Uterus (tissue), 4 donors: Measurements from ENCODE around the gene BNC1. TPM values are rescaled to one million over a fixed set of nuclear protein-coding genes. Genes with fewer than 3 reads are reported as not detected.

Experiments
- DNase-seq, 2 donors: peaks; one replicate each; pipeline ENCODE4 v3.0.0-alpha.2; 2019 to 2020
- H3K27ac ChIP-seq, 2 donors: fragments of 200-600 bp; sonication (generic); 1 replicate in 1 of 2; 2 replicates in 1 of 2; pipeline ENCODE4 v1.5.1; 2016 to 2018
- H3K27me3 ChIP-seq, 2 donors: fragments of 200-600 bp; sonication (generic); one replicate each; pipeline ENCODE4 v1.5.1; 2018 to 2019; ENCODE audit warnings: control low read depth in 1 of 2
- H3K36me3 ChIP-seq, 2 donors: fragments of 200-600 bp; sonication (generic); one replicate each; pipeline ENCODE4 v1.5.1; 2019; ENCODE audit warnings: control low read depth in 1 of 2
- H3K4me1 ChIP-seq, 2 donors: fragments of 200-600 bp; sonication (generic); one replicate each; pipeline ENCODE4 v1.5.1; 2018 to 2019; ENCODE audit warnings: control low read depth in 1 of 2
- H3K4me3 ChIP-seq, 2 donors: fragments of 200-600 bp; sonication (generic); 1 replicate in 1 of 2; 2 replicates in 1 of 2; pipeline ENCODE4 v1.5.1; 2018 to 2019; ENCODE audit warnings: mild to moderate bottlenecking in 1 of 2
- H3K9me3 ChIP-seq, 2 donors: fragments of 200-600 bp; sonication (generic); one replicate each; pipeline ENCODE4 v1.5.1; 2019; ENCODE audit warnings: control low read depth in 1 of 2
- POLR2A ChIP-seq, 2 donors: fragments of 450-650 bp; IDR thresholded peaks; one replicate each; pipeline ENCODE4 v1.6.1; 2016; ENCODE audit warnings: antibody characterized with exemption in 2 of 2, mild to moderate bottlenecking in 1 of 2, moderate library complexity in 1 of 2
- intact Hi-C: fragments of 100-400 bp; cut with DNase I; formaldehyde crosslinking; loops from one replicate; pipeline ENCODE4 v1.15.1; 2023; ENCODE audit warnings: low total_unique reads
- total RNA-seq, 4 donors: library from RNA; depleted of rRNA in 3 of 4; stranded (reverse); fragments of >200 nt in 3 of 4; gene quantifications; one replicate each; pipeline versions ENCODE4 v1.1.0 to v1.2.4, GENCODE V29; 2014 to 2023
- TF ChIP-seq, protein P1 (sequence below), 4 experiments: fragments of 200-600 bp in 2 of 4; fragments of 450-650 bp in 2 of 4; sonication (generic) in 2 of 4; IDR thresholded peaks; one replicate each; pipeline ENCODE4 v1.5.1; 2016 to 2019; ENCODE audit warnings: antibody characterized with exemption in 4 of 4, mild to moderate bottlenecking in 2 of 4, moderate library complexity in 1 of 4
- donor health status: DM: yes; HTN: yes; CAD: no.

BNC1 gene
- total RNA-seq, 4 donors from 2014 or later: 0.49 to 2.1 (median 0.59) TPM; not detected in 1

DNA sequence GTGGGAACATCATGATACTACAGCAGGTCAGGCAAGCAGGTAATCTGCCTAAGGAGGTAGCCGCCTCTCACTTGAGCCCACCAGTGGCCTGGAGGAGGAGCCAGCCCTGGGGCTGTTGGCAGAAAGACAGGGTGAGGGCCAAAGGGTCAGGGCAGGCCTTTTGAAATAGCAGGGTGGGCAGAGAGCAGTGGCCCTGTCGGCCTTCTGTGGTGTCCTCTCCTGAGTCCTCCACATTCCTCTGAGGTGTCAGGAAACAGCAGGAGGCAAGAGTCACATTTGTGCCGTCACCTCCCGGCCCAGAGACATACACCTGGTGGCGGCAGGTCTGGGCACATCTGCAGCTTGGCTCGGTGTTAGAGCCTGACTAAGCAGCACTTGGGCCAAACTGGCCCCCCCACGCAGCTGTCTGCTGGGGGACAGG, 3.9 kb upstream of the BNC1 start:
- Histone ChIP-seq H3K27ac (no peak overlapping the region), H3K4me1 (peaks cover 0 to 10% of the 10 kb centered on the region in 2 donors), H3K9me3 (no peaks in the 10 kb centered on the region), H3K36me3 (no peaks in the 10 kb centered on the region), H3K4me3 (no peak overlapping the region), H3K27me3 (peaks cover 5 to 7% of the 10 kb centered on the region in 2 donors)
- intact Hi-C loops: no loop called here
- TF ChIP-seq, protein P1, sequence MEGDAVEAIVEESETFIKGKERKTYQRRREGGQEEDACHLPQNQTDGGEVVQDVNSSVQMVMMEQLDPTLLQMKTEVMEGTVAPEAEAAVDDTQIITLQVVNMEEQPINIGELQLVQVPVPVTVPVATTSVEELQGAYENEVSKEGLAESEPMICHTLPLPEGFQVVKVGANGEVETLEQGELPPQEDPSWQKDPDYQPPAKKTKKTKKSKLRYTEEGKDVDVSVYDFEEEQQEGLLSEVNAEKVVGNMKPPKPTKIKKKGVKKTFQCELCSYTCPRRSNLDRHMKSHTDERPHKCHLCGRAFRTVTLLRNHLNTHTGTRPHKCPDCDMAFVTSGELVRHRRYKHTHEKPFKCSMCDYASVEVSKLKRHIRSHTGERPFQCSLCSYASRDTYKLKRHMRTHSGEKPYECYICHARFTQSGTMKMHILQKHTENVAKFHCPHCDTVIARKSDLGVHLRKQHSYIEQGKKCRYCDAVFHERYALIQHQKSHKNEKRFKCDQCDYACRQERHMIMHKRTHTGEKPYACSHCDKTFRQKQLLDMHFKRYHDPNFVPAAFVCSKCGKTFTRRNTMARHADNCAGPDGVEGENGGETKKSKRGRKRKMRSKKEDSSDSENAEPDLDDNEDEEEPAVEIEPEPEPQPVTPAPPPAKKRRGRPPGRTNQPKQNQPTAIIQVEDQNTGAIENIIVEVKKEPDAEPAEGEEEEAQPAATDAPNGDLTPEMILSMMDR (IDR thresholded peaks at IDR 0.05): no peak
- no peak for TF ChIP-seq POLR2A (IDR thresholded peaks at IDR 0.05)
- DNase-seq: no peak

GRCh38 chr15:83287541-83288027, 3.1 kb upstream of the BNC1 start:
- DNase-seq: no peak
- TF ChIP-seq, protein P1 (IDR thresholded peaks at IDR 0.05): no peak
- TF ChIP-seq POLR2A (IDR thresholded peaks at IDR 0.05): no peak
- intact Hi-C loops: no loop called here
- H3K4me3 ChIP-seq: no peak overlapping the region
- H3K27ac ChIP-seq: no peak overlapping the region
- H3K36me3 ChIP-seq: no peaks in the 10 kb centered on the region
- peaks cover 0 to 10% of the 10 kb centered on the region in 2 donors for H3K4me1 ChIP-seq
- H3K27me3 ChIP-seq: peaks cover 10 to 12% of the 10 kb centered on the region in 2 donors
- no peaks in the 10 kb centered on the region for H3K9me3 ChIP-seq

DNA sequence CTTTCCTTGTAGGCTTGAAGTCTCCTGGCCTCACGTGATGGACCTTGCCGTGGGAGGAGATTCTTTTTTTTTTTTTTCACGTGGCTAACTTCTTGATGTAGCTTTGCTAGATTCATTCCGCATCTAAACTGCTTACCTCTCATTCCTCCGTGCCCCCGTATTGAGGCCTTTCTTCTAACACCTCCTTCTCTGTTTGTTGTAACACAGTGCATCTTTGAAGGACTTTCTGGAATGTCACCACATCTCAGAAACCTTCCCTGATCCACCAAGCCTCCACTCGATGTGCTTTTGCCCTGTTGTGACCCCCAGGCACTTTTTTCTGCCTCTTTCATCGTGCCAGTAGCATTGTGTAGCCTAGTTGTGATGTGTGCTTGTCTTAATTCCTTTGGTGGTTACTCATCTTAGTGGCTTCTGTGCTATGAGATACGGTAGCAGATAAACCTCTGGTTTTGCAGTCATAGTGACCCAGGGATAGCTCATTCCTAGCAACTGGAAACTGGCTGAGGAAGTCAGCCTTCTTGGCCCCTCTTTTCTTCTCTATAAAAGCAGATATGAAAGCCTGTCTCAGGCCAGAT, 1.6 kb upstream of the BNC1 start:
- DNase-seq: no peak
- H3K27me3 ChIP-seq: peaks cover 10 to 27% of the 10 kb centered on the region in 2 donors
- no peaks in the 10 kb centered on the region for H3K9me3 ChIP-seq
- intact Hi-C loops: no loop called here
- TF ChIP-seq POLR2A (IDR thresholded peaks at IDR 0.05): no peak
- TF ChIP-seq, protein P1 (IDR thresholded peaks at IDR 0.05): no peak
- H3K4me1 ChIP-seq: peaks cover 0 to 10% of the 10 kb centered on the region in 2 donors
- H3K4me3 ChIP-seq: no peak overlapping the region
- H3K36me3 ChIP-seq: no peaks in the 10 kb centered on the region
- H3K27ac ChIP-seq: no peak overlapping the region

GRCh38 chr15:83285284-83285978, 967 bp upstream of the BNC1 start:
- H3K27me3 ChIP-seq: peaks cover 10 to 34% of the 10 kb centered on the region in 2 donors
- no peak for TF ChIP-seq POLR2A (IDR thresholded peaks at IDR 0.05)
- peaks cover 0 to 10% of the 10 kb centered on the region in 2 donors for H3K4me1 ChIP-seq
- no peak overlapping the region for H3K27ac ChIP-seq
- no peaks in the 10 kb centered on the region for H3K9me3 ChIP-seq
- intact Hi-C loops: no loop called here
- H3K36me3 ChIP-seq: no peaks in the 10 kb centered on the region
- no peak for DNase-seq
- H3K4me3 ChIP-seq: no peak overlapping the region

DNA sequence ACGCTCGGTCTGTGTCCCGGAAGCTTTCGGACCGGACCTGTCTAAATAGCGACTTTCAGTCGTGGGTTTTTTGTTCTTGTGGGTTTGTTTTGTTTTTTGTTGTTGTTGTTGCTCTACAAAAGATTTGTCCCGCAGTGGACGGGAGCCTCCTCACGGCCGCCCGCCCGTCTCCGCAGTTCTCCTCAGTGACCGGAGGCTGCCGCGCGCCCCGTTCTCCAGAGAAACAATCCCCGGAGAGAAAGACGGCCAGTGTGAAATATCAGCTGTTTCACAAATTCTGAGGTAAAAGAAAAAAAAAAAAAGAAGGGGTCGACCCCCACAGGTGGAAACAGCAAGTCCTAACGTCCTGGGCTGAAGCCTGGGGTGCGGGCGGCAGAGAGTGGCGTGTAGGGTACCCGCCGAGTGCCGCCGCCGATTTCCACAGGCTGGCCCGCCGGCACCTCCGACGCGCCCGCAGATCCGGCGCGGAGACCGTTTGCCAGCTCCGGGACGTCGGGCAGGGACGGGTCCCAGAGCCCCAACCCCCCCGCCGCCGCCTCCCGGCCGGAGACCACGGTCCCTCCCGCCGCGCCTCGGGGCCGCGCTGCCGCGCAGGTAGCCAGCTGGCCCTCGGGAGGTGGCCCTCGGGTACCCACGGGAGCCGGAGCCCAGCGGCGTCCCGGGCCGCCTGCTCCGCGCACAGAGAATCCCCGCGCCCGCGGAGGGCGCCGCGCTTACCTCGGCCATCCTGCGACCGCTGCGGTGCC, 478 bp downstream of the BNC1 start:
- Histone ChIP-seq H3K27ac (no peak overlapping the region), H3K27me3 (peaks cover 10 to 42% of the 10 kb centered on the region in 2 donors), H3K36me3 (no peaks in the 10 kb centered on the region), H3K4me3 (no peak overlapping the region), H3K9me3 (no peaks in the 10 kb centered on the region), H3K4me1 (peaks cover 0 to 10% of the 10 kb centered on the region in 2 donors)
- DNase-seq: no peak
- intact Hi-C loops: no loop called here
- no peak for TF ChIP-seq POLR2A (IDR thresholded peaks at IDR 0.05)
- TF ChIP-seq, protein P1 (IDR thresholded peaks at IDR 0.05): no peak
